Endothelial cell of umbilical vein (primary cell): Measurements from ENCODE around the gene PTPRD.

Experiments
- EZH2 ChIP-seq: IDR thresholded peaks from 2 replicates; pipeline ENCODE4 v1.6.1; 2012; ENCODE audit warnings: borderline replicate concordance, low read depth, mild to moderate bottlenecking, moderate library complexity, low read length, inconsistent platforms; ENCODE audit not compliant: severe bottlenecking
- GATA2 ChIP-seq: IDR thresholded peaks from 2 replicates; pipeline ENCODE4 v1.7.0; 2011; ENCODE audit warnings: low read depth, mild to moderate bottlenecking, moderate library complexity, mixed read lengths, low read length; ENCODE audit not compliant: insufficient read length, insufficient read depth
- JUN ChIP-seq: IDR thresholded peaks from 2 replicates; pipeline ENCODE4 v1.6.1; 2011; ENCODE audit warnings: borderline replicate concordance, low read depth; ENCODE audit not compliant: insufficient read length, insufficient read depth
- MYC ChIP-seq: IDR thresholded peaks from one replicate; pipeline ENCODE4 v1.6.1; 2011; ENCODE audit warnings: mild to moderate bottlenecking, low read depth, low read length
- POLR2A ChIP-seq: IDR thresholded peaks from 2 replicates; pipeline ENCODE4 v1.6.1; 2012; ENCODE audit warnings: low read depth, mild to moderate bottlenecking, control low read depth, low read length
- POLR2AphosphoS5 ChIP-seq: IDR thresholded peaks from 2 replicates; pipeline ENCODE4 v1.6.1; 2012; ENCODE audit warnings: low read depth, mild to moderate bottlenecking, control low read depth, low read length, moderate library complexity; ENCODE audit not compliant: insufficient read depth
- TF ChIP-seq, protein P1 (sequence below), 2 donors: IDR thresholded peaks; 1 replicate in 1 of 2; 2 replicates in 1 of 2; pipeline ENCODE4 v1.5.1; 2011; ENCODE audit warnings: low read length in 2 of 2, mild to moderate bottlenecking in 2 of 2, moderate library complexity in 2 of 2, control low read depth in 1 of 2, inconsistent platforms in 1 of 2, low read depth in 1 of 2; ENCODE audit not compliant: insufficient read depth in 1 of 2; ENCODE audit errors: extremely low read depth in 1 of 2
- TF ChIP-seq, protein P2 (sequence below): IDR thresholded peaks from 2 replicates; pipeline ENCODE4 v1.6.1; 2011; ENCODE audit not compliant: insufficient read depth, insufficient read length

DNA sequence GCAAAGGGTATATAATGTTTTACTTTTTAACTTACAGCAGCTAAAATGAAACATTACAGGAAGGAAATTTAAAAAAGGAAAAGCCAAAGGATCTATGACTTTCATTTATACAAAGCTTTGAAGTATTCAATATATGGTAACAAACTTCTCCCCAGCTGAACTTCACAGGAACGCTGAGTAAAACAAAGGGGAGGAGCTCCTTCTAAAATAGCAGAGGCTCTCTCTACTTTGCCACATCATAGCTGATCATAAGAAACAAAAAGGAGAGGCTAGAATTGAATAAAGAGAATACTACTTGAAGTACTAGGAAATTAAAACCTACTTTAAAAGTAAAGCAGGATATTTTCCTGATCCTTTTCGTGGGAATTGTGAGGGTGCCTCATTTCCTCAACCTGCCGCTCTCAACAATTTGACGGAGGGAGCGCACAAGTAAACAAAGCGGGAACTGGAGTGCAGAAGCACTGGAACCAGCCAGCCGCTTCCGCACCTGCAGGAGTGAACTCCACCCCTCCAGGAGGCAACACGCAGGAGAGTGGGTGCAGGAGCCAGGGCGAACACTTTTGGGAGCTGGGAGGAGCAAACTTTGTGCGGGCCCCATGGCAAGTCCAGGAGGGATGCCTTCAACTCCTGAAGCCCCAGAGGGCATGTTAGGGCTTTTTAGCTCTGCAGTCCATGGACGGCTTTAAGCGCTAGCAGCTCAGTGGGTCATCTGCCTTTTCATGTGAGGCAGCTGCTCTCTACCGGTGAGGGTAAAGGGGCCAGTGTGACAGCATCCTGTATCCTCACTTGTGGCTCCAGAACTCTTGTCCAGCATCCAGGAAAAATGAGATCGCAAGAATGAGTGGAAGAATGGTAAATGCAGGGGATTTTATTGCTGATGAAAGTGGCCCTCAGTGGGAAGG is 757.4 kb downstream of the PTPRD start:
- TF ChIP-seq, protein P1, sequence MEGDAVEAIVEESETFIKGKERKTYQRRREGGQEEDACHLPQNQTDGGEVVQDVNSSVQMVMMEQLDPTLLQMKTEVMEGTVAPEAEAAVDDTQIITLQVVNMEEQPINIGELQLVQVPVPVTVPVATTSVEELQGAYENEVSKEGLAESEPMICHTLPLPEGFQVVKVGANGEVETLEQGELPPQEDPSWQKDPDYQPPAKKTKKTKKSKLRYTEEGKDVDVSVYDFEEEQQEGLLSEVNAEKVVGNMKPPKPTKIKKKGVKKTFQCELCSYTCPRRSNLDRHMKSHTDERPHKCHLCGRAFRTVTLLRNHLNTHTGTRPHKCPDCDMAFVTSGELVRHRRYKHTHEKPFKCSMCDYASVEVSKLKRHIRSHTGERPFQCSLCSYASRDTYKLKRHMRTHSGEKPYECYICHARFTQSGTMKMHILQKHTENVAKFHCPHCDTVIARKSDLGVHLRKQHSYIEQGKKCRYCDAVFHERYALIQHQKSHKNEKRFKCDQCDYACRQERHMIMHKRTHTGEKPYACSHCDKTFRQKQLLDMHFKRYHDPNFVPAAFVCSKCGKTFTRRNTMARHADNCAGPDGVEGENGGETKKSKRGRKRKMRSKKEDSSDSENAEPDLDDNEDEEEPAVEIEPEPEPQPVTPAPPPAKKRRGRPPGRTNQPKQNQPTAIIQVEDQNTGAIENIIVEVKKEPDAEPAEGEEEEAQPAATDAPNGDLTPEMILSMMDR (IDR thresholded peaks at IDR 0.05; ENCODE audit: extremely low read depth in 1 of 2, insufficient read depth in 1 of 2, low read depth in 1 of 2, low read length in 2 of 2): no peak
- TF ChIP-seq POLR2A: no peak
- TF ChIP-seq POLR2AphosphoS5: no peak
- no peak for TF ChIP-seq EZH2
- TF ChIP-seq, protein P2, sequence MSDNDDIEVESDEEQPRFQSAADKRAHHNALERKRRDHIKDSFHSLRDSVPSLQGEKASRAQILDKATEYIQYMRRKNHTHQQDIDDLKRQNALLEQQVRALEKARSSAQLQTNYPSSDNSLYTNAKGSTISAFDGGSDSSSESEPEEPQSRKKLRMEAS: no peak
- TF ChIP-seq GATA2: no peak
- TF ChIP-seq MYC: no peak
- no peak for TF ChIP-seq JUN
